GM18508 (cell line): ENCODE data around the gene DYRK1B.

Experiments used
- ATAC-seq: cut with Tn5 transposase; IDR thresholded peaks from one replicate; pipeline ENCODE4 v1.9.1; 2021; ENCODE audit warnings: moderate number of reproducible peaks; ENCODE audit not compliant: insufficient read depth, unreplicated experiment

DYRK1B gene

DNA sequence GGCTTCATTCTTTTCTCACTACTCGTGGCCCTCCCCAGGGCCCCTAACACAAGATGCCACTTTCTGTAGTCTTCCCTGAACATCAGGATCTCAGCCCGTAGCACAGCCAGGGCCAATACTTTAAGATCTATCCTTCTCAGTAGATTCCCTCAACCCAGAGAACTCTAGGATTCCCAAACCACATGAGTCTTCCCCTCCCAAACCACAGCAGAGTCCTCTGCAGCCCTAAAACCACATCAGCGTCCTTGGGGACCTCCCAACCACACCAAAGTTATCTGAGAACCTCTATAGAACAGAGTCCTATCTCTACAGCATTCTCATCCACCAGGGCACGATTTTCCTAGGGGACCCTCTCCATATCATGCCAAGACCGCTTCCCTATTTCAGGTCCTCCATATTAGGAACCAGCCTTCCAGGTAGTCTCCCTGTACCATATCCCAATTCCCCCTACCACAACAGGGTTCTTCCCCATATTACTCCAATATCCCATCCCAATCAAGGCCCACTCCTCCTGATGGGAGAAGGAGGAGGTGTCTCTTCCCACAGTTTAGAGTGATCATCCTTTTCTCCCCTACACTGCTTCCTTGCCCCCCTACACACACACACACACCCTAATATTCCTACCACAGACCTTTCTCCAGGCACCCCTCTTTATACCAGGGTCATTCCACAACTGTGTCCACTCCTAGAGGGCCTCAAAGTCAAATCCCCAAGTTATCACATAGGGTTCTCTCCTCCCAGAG lies 1.4 kb downstream of the DYRK1B start:
- no peak for ATAC-seq

GRCh38 chr19:39831679-39832078 lies 2.3 kb downstream of the DYRK1B start:
- ATAC-seq, result no peak

GRCh38 chr19:39830847-39831246 lies 3.1 kb downstream of the DYRK1B start:
- ATAC-seq, result no peak

DNA sequence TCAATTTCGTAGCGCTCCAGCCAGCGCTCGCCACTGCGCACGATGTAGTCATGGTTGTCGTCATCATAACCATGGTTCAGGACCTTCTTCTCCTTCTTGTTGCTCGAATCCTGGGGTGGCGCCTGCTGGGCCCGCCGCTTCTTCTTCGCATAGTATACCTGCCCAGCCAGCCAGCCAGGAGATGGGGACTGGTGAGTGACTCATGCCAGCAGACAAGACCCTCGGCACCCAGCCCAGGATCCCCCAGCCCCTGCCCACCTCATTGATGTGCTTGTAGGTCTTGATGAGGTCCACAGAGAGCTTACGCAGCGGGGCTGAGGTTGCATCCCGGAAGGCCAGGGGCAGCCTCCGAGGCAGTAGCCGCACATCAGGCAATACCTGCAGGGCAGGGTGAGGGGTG lies 3.6 kb downstream of the DYRK1B start:
- no peak for ATAC-seq

- ATAC-seq, result no peak
Observed at GRCh38 chr19:39829702-39830275, 4.2 kb downstream of the DYRK1B start.

DNA sequence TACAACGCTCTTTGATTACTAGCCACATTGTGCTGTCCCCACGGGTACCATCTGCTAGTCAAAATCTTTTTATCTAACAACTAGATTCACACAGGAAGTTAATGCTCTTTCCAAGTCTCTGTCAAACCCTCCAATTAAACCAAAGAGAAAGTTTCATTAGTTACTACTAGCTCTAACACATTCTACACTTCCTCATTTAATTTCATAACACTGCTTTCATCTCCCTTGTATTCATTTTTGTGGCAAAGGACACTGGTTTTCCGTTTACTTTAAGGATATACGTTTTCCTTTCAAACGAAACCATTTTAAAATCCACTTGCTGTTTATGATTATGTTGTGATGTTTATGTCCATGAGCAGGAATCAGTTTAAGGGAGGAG lies 5.3 kb downstream of the DYRK1B start:
- no peak for ATAC-seq

GRCh38 chr19:39828015-39828653 lies 5.8 kb downstream of the DYRK1B start:
- ATAC-seq, result no peak

GRCh38 chr19:39827216-39827615 lies 6.7 kb downstream of the DYRK1B start:
- ATAC-seq, result no peak

DNA sequence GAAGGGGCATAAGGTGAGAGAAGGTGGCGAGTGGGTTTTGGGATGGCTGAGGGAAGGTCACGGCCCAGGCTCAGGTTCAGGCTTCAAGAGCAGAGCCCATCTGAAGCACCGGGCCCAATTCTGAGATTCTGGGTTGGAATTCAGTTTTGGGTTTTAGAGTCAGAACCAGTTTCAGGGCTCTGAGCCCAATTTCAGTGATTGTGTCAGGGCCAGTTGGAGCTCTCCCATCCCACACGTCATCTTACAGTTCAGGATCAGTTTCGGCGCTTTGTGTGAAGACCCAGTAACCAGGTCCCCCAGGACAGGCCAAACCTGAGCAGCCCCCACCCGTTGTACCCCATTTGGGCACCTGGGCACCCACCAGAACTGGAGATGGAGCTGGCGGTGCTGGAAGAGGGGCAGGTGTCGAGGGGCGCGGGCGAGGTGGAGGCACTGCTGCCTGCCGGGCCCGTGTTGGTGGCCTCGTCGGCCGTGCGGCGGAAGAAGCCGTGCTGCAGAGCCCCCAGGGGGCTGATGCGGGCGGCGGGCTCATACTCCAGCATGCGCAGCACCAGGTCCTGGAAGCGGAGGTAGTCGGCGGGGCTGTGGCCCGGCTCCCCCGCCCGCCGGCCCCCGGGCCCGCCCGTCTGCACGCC lies 7.5 kb downstream of the DYRK1B start:
- ATAC-seq, result no peak

- no peak for ATAC-seq
Observed at GRCh38 chr19:39825531-39826076, 8.4 kb downstream of the DYRK1B start.

GRCh38 chr19:39825093-39825463 lies 8.9 kb downstream of the DYRK1B start:
- ATAC-seq, result no peak

DNA sequence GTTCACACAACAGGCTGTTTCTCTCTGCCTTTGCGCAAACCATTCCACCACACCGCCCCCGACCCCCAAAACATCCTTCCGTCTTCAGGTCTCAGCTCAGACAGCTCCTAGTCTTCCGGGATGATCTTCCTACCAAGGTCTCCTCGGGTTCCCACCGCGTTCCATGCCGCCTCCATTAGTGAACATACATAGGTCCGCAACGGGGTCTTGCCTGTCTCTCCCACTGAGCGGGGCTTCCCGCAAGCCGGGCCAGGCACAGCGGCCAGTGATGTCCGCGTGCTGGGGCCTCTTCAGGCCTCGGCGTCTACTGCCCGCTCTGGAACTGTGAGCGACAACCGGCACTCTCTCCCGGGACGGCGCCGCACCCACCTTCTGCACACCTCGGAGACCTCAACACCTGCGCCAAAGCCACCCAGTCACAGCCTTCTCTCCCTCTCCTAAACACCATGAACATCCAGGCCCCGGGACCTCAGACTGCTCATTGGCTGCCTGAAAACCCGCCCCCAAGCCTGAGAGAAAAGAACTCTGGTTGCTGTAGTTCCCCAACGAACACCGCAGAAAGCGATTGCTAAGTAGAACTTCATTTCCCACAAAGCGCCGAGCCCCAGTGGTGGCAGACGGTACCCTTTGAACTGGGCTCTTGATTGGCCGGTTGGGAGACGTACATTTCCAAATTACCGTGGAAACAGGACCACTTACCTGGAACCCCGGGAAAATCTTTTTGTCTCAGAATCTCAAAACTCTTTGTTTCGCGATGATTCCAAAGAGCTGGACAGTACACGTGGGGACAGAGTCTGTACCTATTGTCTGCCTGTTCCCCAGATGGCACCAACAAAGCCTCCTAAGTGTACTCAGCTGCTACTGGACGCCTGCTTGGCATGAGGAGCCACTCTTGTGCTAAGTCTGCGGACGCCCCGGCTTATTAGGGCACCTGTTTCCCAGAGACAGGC lies 9.5 kb downstream of the DYRK1B start:
- ATAC-seq, result peak; percentile 76

GRCh38 chr19:39823686-39824085 lies 10.3 kb downstream of the DYRK1B start:
- ATAC-seq, result no peak

- ATAC-seq, result no peak
Observed at GRCh38 chr19:39820696-39821095, 13.3 kb downstream of the DYRK1B start.

DNA sequence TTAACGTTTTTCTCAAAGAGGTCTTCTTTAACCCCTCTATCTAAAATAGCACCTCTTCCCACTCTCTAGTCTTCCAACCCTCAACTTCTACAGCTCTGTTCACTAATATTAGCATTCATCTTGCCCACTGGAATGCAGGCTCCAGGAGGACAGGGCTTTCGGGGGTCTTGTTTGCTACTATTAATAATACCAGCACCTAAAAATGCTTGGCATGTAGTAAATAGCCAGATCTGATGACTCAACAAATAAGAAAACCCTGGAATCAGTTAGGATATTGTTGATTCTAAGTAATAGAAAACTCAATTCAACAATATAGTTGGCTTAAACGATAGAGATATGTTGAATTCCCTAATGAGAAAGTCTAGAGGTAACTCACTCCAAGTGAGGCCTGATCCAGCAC lies 14.2 kb downstream of the DYRK1B start:
- no peak for ATAC-seq

GRCh38 chr19:39818626-39819097 lies 15.3 kb downstream of the DYRK1B start:
- ATAC-seq, result no peak

GRCh38 chr19:39817888-39818561 lies 15.9 kb downstream of the DYRK1B start:
- ATAC-seq, result no peak

DNA sequence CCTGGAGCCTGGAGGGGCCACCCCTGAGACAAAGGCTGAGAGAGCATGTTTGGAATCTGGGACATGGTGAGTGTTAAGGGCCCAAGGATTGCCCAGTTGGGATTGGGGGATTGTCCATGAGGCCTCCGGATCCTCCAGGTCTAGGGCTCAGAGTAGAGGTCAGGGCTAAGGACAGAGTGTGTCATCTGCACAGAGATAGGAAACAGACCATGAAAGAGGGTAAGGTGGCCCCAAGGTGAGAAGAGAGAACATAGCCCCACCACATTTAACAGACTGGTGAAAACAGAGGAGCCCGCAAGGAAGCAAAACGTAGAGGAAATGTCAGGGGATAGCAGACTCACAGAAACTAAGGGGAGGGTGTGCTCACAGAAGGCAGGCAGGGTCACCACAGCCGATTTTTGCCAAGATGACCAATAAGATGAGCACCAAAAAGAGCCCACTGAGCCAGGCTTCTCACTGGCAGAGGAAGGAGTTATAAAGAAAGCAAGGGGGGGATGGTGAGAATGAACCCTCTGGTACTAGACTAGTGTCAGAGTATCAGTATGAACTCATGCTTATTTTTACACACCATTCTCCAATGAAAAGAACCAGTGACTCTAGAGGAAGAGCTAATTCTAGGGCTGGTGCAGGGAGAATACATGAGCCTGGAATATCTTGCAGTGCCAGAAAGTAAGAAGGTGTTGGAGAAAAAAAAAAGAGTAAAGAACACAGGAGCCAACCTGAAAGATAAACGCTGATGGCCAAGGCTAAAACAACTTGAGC lies 17.5 kb downstream of the DYRK1B start:
- ATAC-seq, result no peak

DNA sequence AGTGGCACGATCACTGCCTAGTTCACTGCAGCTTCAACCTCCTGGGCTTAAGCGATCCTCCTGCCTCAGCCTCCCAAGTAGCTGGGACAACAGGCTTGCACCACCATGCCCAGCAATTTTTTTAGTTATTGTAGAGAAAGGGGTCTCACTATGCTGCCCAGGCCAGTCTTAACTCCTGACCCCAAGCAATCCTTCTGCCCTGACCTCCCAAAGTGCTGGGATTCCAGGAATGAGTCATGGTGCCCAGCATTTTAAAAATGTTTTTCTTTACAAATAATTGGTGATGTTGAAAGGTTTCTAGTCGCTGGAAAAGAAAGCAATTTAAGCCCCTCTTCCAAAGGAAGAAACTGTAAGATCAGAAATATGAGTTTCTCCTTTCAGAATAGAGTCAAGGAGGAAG lies 19.4 kb downstream of the DYRK1B start:
- no peak for ATAC-seq
